OCI-LY7 (cell line): ENCODE data around the gene PHF13.

Experiments used
- EZH2phosphoT487 ChIP-seq: fragments of 200-600 bp; sonication (generic); IDR thresholded peaks from 2 replicates; pipeline ENCODE4 v1.6.1; 2018; ENCODE audit warnings: low read depth, borderline replicate concordance, mild to moderate bottlenecking, mixed run types, antibody characterized with exemption, low read length, moderate library complexity, mixed read lengths
- TF ChIP-seq, protein P1 (sequence below): fragments of 200-600 bp; sonication (generic); conservative IDR thresholded peaks from 2 replicates; pipeline ENCODE4 v1.5.1; 2014; ENCODE audit warnings: mild to moderate bottlenecking, antibody characterized with exemption, low read length, moderate library complexity, mixed read lengths

DNA sequence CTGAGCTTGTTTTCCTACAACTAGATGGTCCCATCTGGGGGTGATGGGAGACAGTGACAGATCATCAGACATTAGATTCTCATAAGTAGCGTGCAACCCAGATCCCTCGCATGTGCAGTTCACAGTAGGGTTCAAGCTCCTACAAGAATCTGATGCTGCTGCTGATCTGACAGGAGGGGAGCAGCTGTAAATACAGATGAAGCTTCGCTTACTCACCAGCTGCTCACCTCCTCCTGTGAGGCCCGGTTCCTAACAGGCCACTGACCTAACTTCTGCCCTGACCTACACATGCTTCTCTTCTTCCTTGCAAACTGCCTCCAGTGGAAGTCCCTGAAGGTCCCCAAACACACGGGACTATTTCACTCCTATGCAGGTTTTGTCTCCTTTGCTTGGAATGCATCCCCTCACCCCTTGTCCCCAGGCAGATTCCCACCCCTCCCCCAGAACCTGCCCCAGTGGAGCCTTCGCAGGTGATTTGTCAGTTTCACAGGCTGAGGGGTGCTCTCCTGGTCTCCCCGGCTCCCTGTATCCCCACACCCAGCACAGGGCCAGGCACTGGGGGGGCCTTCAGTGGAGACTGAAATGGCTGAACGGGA is 39.4 kb upstream of the PHF13 start:
- TF ChIP-seq, protein P1, sequence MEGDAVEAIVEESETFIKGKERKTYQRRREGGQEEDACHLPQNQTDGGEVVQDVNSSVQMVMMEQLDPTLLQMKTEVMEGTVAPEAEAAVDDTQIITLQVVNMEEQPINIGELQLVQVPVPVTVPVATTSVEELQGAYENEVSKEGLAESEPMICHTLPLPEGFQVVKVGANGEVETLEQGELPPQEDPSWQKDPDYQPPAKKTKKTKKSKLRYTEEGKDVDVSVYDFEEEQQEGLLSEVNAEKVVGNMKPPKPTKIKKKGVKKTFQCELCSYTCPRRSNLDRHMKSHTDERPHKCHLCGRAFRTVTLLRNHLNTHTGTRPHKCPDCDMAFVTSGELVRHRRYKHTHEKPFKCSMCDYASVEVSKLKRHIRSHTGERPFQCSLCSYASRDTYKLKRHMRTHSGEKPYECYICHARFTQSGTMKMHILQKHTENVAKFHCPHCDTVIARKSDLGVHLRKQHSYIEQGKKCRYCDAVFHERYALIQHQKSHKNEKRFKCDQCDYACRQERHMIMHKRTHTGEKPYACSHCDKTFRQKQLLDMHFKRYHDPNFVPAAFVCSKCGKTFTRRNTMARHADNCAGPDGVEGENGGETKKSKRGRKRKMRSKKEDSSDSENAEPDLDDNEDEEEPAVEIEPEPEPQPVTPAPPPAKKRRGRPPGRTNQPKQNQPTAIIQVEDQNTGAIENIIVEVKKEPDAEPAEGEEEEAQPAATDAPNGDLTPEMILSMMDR: no peak
- TF ChIP-seq EZH2phosphoT487: no peak
